T-helper 1 cell (primary cell): ENCODE results near the gene SLC17A4.
A peak's percentile ranks its signal among the peaks of the same experiment; 100 is the strongest.

Source experiments
- DNase-seq, 5 donors: peaks; one replicate each; pipeline ENCODE4 v3.0.0-alpha.2; 2012 to 2020

The SLC17A4 gene

GRCh38 chr6:25749837-25750236 is 4.7 kb upstream of the SLC17A4 start:
- no peak for DNase-seq

- DNase-seq = no peak
Observed at GRCh38 chr6:25750906-25751305, 3.6 kb upstream of the SLC17A4 start.

GRCh38 chr6:25753079-25753478 is 1.5 kb upstream of the SLC17A4 start:
- no peak for DNase-seq

- no peak for DNase-seq
Observed at GRCh38 chr6:25755483-25755882, 941 bp downstream of the SLC17A4 start.

GRCh38 chr6:25756382-25757363 is 2.1 kb downstream of the SLC17A4 start:
- no peak for DNase-seq

- DNase-seq = no peak
Observed at GRCh38 chr6:25757936-25758642, 3.5 kb downstream of the SLC17A4 start.

- DNase-seq = no peak
Observed at GRCh38 chr6:25764611-25765010, 10.1 kb downstream of the SLC17A4 start.

- DNase-seq = no peak
Observed at GRCh38 chr6:25768566-25768965, 14.0 kb downstream of the SLC17A4 start.

GRCh38 chr6:25769983-25770382 is 15.4 kb downstream of the SLC17A4 start:
- no peak for DNase-seq

GRCh38 chr6:25774120-25774715 is 19.7 kb downstream of the SLC17A4 start:
- no peak for DNase-seq

- peak in 1 of 5 donors; percentile 23 for DNase-seq
Observed at GRCh38 chr6:25777031-25777430, 22.5 kb downstream of the SLC17A4 start.

GRCh38 chr6:25777856-25778649 is 23.5 kb downstream of the SLC17A4 start:
- DNase-seq = peak in 1 of 5 donors; percentile 25

- no peak for DNase-seq
Observed at GRCh38 chr6:25781134-25781533, 26.6 kb downstream of the SLC17A4 start.

- peak in 1 of 5 donors; percentile 18 for DNase-seq
Observed at GRCh38 chr6:25787428-25787827, 32.9 kb downstream of the SLC17A4 start.

- DNase-seq = peak in 4 of 5 donors; percentile 19 to 33 (median 23)
Observed at GRCh38 chr6:25788305-25788922, 33.9 kb downstream of the SLC17A4 start.

- no peak for DNase-seq
Observed at GRCh38 chr6:25789475-25789874, 34.9 kb downstream of the SLC17A4 start.

- no peak for DNase-seq
Observed at GRCh38 chr6:25792016-25792415, 37.5 kb downstream of the SLC17A4 start.

GRCh38 chr6:25793970-25794369 is 39.4 kb downstream of the SLC17A4 start:
- DNase-seq = no peak

- DNase-seq = no peak
Observed at GRCh38 chr6:25794784-25795183, 40.2 kb downstream of the SLC17A4 start.

GRCh38 chr6:25801436-25801835 is 46.9 kb downstream of the SLC17A4 start:
- DNase-seq = no peak

GRCh38 chr6:25804804-25805203 is 50.3 kb downstream of the SLC17A4 start:
- DNase-seq = no peak

GRCh38 chr6:25815194-25815593 is 60.7 kb downstream of the SLC17A4 start:
- DNase-seq = no peak
